ENCODE results near the gene THSD7B. TPM values are rescaled to one million over a fixed set of nuclear protein-coding genes. Genes with fewer than 3 reads are reported as not detected.

THSD7B gene
- total RNA-seq, 1 donor: under 0.01 TPM

DNA sequence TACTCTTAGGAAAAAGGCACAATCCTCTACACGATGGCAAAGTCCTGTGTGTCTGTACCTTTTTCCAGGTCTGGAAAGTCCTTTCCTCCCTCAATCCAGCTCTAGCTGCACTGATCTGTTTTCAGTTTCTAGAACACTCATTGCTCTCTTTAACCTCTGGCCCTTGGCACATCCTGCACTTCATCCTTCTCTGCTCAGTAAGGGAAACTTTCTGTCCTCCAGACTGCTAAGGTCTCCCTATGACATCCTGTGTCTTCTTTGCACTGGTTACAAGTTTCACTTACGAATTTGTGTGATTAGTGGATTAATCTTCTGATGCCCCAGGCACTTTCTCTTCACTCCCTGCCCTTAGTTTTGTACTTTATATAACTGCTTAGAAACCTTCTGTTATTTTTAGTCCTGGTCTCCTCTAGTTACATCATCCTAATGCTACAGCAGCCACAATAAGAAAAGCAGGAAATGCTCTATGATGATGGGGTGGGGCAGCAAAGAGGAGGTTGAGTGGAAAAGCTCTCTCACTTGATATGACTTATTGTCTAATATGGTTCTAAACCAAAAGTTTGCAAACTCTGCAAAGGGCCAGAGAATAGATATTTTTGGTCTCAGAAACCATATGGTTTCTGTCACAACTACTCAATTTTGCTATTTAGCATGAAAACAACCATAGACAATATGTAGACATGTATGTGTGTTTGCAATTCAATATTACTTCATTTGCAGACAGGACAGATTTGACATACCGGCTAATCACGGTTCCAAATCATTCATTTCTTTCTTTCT is 568.2 kb downstream of the THSD7B start:
- no peak for DNase-seq (ENCODE audit: insufficient read length, low spot score, missing footprints)
- Histone ChIP-seq H3K27ac (ENCODE audit: low read depth, low read length) (no peak overlapping the region), H3K36me3 (ENCODE audit: insufficient read depth, low read length) (no peaks in the 10 kb centered on the region), H4K20me1 (ENCODE audit: insufficient read depth, low read length) (no peaks in the 10 kb centered on the region), H3K27me3 (ENCODE audit: insufficient read depth, low read length) (no peaks in the 10 kb centered on the region), H3K4me3 (ENCODE audit: insufficient read depth, low read length) (no peak overlapping the region), H3K4me2 (ENCODE audit: insufficient read depth, low read length) (no peak overlapping the region), H3K79me2 (ENCODE audit: insufficient read depth, low read length) (no peaks in the 10 kb centered on the region), H3K9me3 (ENCODE audit: low read depth, low read length) (no peaks in the 10 kb centered on the region), H2AFZ (ENCODE audit: low read length) (no peak overlapping the region), H3K4me1 (ENCODE audit: insufficient read depth, low read length) (no peaks in the 10 kb centered on the region)
- TF ChIP-seq CTCF (IDR thresholded peaks at IDR 0.05; ENCODE audit: extremely low read depth, low read depth, low read length): no peak

DNA sequence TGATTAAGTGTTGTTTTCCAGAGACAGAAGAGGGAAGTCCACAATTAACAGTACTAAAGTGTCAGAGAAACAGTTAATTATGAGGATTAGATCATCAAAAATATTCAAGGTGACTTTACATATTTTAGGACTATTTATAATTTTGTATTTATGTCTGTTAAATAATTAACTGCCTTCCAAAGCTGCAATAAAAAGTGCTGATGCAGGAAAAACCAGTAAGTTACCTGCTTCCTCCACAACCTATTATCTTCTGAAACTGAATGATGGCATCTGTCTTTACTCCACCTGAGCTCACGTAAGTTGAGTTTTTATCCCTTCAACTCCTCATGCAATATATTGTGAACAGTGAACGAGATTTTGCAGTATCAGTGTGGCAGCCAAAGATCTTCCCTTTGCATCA is 570.7 kb downstream of the THSD7B start:
- Histone ChIP-seq H3K36me3 (ENCODE audit: insufficient read depth, low read length) (no peaks in the 10 kb centered on the region), H3K4me2 (ENCODE audit: insufficient read depth, low read length) (no peak overlapping the region), H4K20me1 (ENCODE audit: insufficient read depth, low read length) (no peaks in the 10 kb centered on the region), H3K4me1 (ENCODE audit: insufficient read depth, low read length) (no peaks in the 10 kb centered on the region), H2AFZ (ENCODE audit: low read length) (no peak overlapping the region), H3K4me3 (ENCODE audit: insufficient read depth, low read length) (no peak overlapping the region), H3K27ac (ENCODE audit: low read depth, low read length) (no peak overlapping the region), H3K79me2 (ENCODE audit: insufficient read depth, low read length) (no peaks in the 10 kb centered on the region), H3K27me3 (ENCODE audit: insufficient read depth, low read length) (no peaks in the 10 kb centered on the region), H3K9me3 (ENCODE audit: low read depth, low read length) (no peaks in the 10 kb centered on the region)
- no peak for TF ChIP-seq CTCF (IDR thresholded peaks at IDR 0.05; ENCODE audit: extremely low read depth, low read depth, low read length)
- no peak for DNase-seq (ENCODE audit: insufficient read length, low spot score, missing footprints)

- Histone ChIP-seq H3K4me2 (ENCODE audit: insufficient read depth, low read length) (no peak overlapping the region), H3K36me3 (ENCODE audit: insufficient read depth, low read length) (no peaks in the 10 kb centered on the region), H3K4me1 (ENCODE audit: insufficient read depth, low read length) (no peaks in the 10 kb centered on the region), H2AFZ (ENCODE audit: low read length) (no peak overlapping the region), H3K79me2 (ENCODE audit: insufficient read depth, low read length) (no peaks in the 10 kb centered on the region), H3K4me3 (ENCODE audit: insufficient read depth, low read length) (no peak overlapping the region), H4K20me1 (ENCODE audit: insufficient read depth, low read length) (no peaks in the 10 kb centered on the region), H3K27me3 (ENCODE audit: insufficient read depth, low read length) (no peaks in the 10 kb centered on the region), H3K27ac (ENCODE audit: low read depth, low read length) (no peak overlapping the region), H3K9me3 (ENCODE audit: low read depth, low read length) (no peaks in the 10 kb centered on the region)
- TF ChIP-seq CTCF (IDR thresholded peaks at IDR 0.05; ENCODE audit: extremely low read depth, low read depth, low read length): no peak
- no peak for DNase-seq (ENCODE audit: insufficient read length, low spot score, missing footprints)
Measured at GRCh38 chr2:137339051-137339450, 573.7 kb downstream of the THSD7B start.

DNA sequence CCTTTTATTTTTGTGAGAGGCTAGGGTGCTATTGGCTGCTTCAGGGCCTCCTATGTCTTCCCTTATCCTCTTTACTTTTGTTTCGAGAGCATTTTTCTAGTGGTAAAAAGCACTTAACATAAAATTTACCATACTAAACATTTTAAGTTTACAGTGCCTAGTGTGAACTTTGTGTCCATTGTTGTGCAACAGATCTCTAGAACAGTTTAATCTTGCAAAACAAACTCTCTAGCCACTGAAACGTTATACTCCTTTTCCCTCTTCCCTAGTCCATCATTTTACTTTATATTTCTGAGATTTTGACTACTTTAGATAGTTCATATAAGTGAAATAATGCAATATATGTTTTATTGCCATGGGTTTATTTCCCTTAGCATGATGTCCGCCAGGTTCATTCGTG is 580.6 kb downstream of the THSD7B start:
- H3K27ac ChIP-seq (ENCODE audit: low read depth, low read length): no peak overlapping the region
- H3K27me3 ChIP-seq (ENCODE audit: insufficient read depth, low read length): no peaks in the 10 kb centered on the region
- no peak overlapping the region for H2AFZ ChIP-seq (ENCODE audit: low read length)
- H3K36me3 ChIP-seq (ENCODE audit: insufficient read depth, low read length): no peaks in the 10 kb centered on the region
- no peaks in the 10 kb centered on the region for H3K4me1 ChIP-seq (ENCODE audit: insufficient read depth, low read length)
- no peak overlapping the region for H3K4me2 ChIP-seq (ENCODE audit: insufficient read depth, low read length)
- no peaks in the 10 kb centered on the region for H3K9me3 ChIP-seq (ENCODE audit: low read depth, low read length)
- no peaks in the 10 kb centered on the region for H3K79me2 ChIP-seq (ENCODE audit: insufficient read depth, low read length)
- TF ChIP-seq CTCF (IDR thresholded peaks at IDR 0.05; ENCODE audit: extremely low read depth, low read depth, low read length): no peak
- DNase-seq (ENCODE audit: insufficient read length, low spot score, missing footprints): no peak
- no peaks in the 10 kb centered on the region for H4K20me1 ChIP-seq (ENCODE audit: insufficient read depth, low read length)
- H3K4me3 ChIP-seq (ENCODE audit: insufficient read depth, low read length): no peak overlapping the region

Measured in osteoblast (primary cell).